ENCODE data around the gene IL12RB2.

DNA sequence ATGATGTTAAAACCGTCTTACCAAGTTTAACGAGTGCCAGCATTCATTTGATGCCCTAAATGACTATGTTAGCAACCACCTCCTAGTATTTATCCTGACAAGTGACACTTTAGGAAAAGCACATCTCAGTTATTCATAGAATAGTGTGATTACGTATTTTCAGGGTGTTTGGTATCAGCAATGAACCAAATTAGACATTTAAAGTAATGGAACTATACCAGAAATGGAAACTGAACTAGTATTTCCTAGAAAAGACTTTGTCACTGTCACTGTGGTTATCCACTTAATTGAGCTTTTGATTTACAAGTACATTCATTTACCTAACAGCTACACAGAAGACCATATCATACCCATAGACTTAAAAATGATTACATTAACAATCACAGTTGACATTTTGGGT lies 3.6 kb upstream of the IL12RB2 start:
- TF ChIP-seq POLR2AphosphoS5 (IDR thresholded peaks at IDR 0.05; ENCODE audit: insufficient read depth, low read depth, low read length) (no peak), FOS (IDR thresholded peaks at IDR 0.05; ENCODE audit: borderline replicate concordance, insufficient read depth, low read length) (no peak), MYC (IDR thresholded peaks at IDR 0.05; ENCODE audit: low read depth, low read length) (no peak), EZH2 (IDR thresholded peaks at IDR 0.05; ENCODE audit: borderline replicate concordance, low read depth, low read length, severe bottlenecking) (no peak), POLR2A (IDR thresholded peaks at IDR 0.05; ENCODE audit: low read depth, low read length) (no peak), JUN (IDR thresholded peaks at IDR 0.05; ENCODE audit: borderline replicate concordance, insufficient read depth, insufficient read length, low read depth) (no peak)
- TF ChIP-seq, protein P1, sequence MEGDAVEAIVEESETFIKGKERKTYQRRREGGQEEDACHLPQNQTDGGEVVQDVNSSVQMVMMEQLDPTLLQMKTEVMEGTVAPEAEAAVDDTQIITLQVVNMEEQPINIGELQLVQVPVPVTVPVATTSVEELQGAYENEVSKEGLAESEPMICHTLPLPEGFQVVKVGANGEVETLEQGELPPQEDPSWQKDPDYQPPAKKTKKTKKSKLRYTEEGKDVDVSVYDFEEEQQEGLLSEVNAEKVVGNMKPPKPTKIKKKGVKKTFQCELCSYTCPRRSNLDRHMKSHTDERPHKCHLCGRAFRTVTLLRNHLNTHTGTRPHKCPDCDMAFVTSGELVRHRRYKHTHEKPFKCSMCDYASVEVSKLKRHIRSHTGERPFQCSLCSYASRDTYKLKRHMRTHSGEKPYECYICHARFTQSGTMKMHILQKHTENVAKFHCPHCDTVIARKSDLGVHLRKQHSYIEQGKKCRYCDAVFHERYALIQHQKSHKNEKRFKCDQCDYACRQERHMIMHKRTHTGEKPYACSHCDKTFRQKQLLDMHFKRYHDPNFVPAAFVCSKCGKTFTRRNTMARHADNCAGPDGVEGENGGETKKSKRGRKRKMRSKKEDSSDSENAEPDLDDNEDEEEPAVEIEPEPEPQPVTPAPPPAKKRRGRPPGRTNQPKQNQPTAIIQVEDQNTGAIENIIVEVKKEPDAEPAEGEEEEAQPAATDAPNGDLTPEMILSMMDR (IDR thresholded peaks at IDR 0.05; ENCODE audit: extremely low read depth in 1 of 2, insufficient read depth in 1 of 2, low read depth in 1 of 2, low read length in 2 of 2), result no peak
- TF ChIP-seq, protein P2, sequence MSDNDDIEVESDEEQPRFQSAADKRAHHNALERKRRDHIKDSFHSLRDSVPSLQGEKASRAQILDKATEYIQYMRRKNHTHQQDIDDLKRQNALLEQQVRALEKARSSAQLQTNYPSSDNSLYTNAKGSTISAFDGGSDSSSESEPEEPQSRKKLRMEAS (IDR thresholded peaks at IDR 0.05; ENCODE audit: insufficient read depth, insufficient read length), result no peak

All from endothelial cell of umbilical vein (primary cell).